ENCODE results near the gene XPR1. TPM values are rescaled to one million over a fixed set of nuclear protein-coding genes. Genes with fewer than 3 reads are reported as not detected.
A peak's percentile ranks its signal among the peaks of the same experiment; 100 is the strongest.

Gene XPR1
- total RNA-seq, 1 donor: 31.8 TPM

- DNase-seq (ENCODE audit: low read depth): no peak
- no peak overlapping the region for H3K4me3 ChIP-seq (ENCODE audit: low read depth, low read length)
- no peak for TF ChIP-seq CTCF (IDR thresholded peaks at IDR 0.05; ENCODE audit: insufficient read depth, low read length)
Measured at GRCh38 chr1:180612632-180613031, 19.2 kb upstream of the XPR1 start.

DNA sequence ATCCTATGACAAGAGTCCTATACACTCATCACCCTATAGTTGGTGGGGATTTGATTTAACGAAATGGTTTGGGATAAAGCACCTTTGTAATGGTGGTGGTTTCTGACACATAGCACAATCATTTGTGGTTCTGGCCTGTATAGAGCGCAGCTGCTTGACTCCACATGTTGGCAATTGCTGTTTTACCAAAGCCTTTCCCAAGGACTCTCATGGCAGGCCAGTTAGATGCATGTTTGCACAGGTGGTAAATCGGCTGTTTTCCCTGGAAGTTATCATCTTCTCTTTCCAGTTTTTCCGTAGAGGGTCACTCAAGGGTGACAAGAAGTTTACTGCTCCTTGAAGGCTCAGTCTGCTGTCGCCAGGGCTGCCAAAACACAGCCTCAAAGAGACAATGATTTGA lies 17.1 kb upstream of the XPR1 start:
- no peak for TF ChIP-seq CTCF (IDR thresholded peaks at IDR 0.05; ENCODE audit: insufficient read depth, low read length)
- DNase-seq (ENCODE audit: low read depth): no peak
- H3K4me3 ChIP-seq (ENCODE audit: low read depth, low read length): no peak overlapping the region

DNA sequence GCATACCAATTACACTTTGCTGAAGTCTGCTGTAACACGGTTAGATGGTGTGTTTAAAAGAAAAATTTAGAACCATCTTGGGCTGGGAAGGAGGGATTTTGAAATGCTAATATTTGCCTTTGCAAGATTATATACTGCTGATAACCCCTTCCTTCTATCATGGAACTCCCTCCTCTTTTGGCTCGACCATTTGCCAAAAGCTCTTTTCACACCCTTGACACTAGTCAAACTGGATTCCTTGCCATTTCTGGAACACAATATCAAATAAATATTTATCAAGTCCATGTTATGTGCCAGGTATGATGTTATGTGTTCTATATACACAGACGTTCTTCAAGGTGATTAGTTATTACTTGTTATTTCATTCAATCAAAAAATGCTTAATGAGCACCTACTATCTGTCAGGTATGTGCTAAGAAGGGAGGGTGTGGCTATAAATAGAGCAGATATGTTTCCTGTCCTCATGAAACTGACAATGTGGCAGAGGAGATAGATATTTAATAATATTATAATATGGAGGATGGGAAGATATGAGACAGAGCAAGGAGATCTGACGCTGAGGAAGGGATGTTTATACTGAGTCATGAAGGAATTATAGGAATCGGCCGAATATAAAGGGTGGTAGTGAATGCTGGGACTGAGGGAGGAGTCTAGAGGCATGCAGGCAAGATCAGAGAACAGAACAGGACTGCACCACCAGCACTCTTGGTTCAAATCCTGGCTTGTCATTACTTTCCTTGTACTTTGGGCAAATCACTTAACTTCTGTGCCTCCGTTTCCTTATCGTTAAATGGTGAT lies 16.1 kb upstream of the XPR1 start:
- no peak for TF ChIP-seq CTCF (IDR thresholded peaks at IDR 0.05; ENCODE audit: insufficient read depth, low read length)
- H3K4me3 ChIP-seq (ENCODE audit: low read depth, low read length): no peak overlapping the region
- no peak for DNase-seq (ENCODE audit: low read depth)

GRCh38 chr1:180616439-180616838 lies 15.4 kb upstream of the XPR1 start:
- H3K4me3 ChIP-seq (ENCODE audit: low read depth, low read length): no peak overlapping the region
- no peak for TF ChIP-seq CTCF (IDR thresholded peaks at IDR 0.05; ENCODE audit: insufficient read depth, low read length)
- peak; percentile 74 for DNase-seq (ENCODE audit: low read depth)

- no peak for TF ChIP-seq CTCF (IDR thresholded peaks at IDR 0.05; ENCODE audit: insufficient read depth, low read length)
- no peak overlapping the region for H3K4me3 ChIP-seq (ENCODE audit: low read depth, low read length)
- no peak for DNase-seq (ENCODE audit: low read depth)
Measured at GRCh38 chr1:180617774-180618395, 13.9 kb upstream of the XPR1 start.

GRCh38 chr1:180620581-180620980 lies 11.2 kb upstream of the XPR1 start:
- no peak for DNase-seq (ENCODE audit: low read depth)
- no peak overlapping the region for H3K4me3 ChIP-seq (ENCODE audit: low read depth, low read length)
- no peak for TF ChIP-seq CTCF (IDR thresholded peaks at IDR 0.05; ENCODE audit: insufficient read depth, low read length)

Data from fibroblast of the aortic adventitia (primary cell).